Activated CD8-positive, alpha-beta memory T cell treated with anti-CD3 and anti-CD28 coated beads, Interleukin-2, amount 50 U/mL, for 48 hours (primary cell): ENCODE measurements around the gene CDK7.

ENCODE experiments used
- DNase-seq: peaks from one replicate; pipeline ENCODE4 v3.0.0-alpha.2; 2020

Gene CDK7

DNA sequence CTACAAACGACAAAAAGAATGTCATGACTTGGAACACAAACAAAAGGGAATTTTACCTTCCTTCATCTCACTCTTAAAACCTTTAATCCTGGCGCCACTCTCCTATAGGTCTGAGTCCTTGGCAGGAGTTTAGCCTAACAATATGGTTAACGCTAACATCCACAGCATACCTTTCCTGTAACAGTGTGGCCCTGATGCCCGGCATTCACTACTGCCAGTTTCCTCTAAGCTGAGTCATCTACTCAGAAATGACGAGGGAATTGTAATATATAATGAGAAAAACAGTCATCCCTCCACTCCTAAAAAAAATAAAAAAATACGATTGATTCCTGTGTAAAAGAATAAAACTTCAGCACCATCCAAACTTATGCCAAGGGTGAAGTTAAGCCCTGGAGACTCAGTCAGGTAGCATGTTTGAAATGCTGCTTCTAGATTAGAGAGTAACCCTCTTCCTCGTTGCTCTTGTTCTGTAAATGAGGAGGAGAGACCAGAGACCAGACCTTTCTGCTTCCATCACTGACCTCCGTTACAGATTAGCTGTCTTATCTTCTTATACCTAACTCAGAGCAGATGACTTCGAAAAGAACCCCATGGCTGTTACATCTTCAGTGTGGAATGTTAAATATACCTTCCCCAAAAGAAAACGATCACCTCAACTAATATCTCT is 60.5 kb downstream of the CDK7 start:
- no peak for DNase-seq

- no peak for DNase-seq
Measured at GRCh38 chr5:69299625-69300024, 64.9 kb downstream of the CDK7 start.

DNA sequence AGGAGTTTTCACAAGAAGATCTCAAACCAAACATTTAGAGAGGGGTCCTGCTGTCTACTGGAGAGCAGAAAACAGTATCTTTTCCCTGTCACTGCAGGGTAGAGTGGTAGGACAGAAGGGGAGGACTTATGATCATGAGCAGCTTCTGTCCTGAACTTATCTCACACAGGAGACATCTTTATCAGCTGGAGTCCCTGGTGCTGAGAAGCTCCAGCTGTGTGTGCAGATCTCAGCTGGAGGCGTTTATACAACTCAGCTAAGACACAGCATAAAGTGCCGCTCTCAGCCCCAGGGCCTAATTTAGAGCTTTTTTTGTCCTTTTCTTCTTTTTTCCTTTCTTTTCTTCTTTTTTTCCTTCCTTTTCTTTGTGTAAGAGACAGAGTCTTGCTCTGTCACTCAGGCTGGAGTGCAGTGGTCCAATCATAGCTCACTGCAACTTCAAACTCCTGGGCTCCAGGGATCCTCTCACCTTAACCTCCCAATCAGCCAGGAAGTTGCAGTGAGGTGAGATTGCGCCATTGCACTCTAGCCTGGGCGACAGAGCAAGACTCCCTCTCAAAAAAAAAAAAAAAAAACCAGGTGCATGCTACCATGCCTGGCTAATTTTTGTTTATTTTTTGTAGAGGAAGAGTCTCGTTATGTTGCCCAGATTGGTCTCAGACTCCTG is 66.0 kb downstream of the CDK7 start:
- DNase-seq: no peak

GRCh38 chr5:69305512-69305911 is 70.8 kb downstream of the CDK7 start:
- DNase-seq: no peak

GRCh38 chr5:69308046-69308553 is 73.4 kb downstream of the CDK7 start:
- DNase-seq: no peak

GRCh38 chr5:69309380-69309779 is 74.7 kb downstream of the CDK7 start:
- no peak for DNase-seq

GRCh38 chr5:69312459-69313160 is 77.9 kb downstream of the CDK7 start:
- no peak for DNase-seq

GRCh38 chr5:69313428-69313827 is 78.7 kb downstream of the CDK7 start:
- no peak for DNase-seq

DNA sequence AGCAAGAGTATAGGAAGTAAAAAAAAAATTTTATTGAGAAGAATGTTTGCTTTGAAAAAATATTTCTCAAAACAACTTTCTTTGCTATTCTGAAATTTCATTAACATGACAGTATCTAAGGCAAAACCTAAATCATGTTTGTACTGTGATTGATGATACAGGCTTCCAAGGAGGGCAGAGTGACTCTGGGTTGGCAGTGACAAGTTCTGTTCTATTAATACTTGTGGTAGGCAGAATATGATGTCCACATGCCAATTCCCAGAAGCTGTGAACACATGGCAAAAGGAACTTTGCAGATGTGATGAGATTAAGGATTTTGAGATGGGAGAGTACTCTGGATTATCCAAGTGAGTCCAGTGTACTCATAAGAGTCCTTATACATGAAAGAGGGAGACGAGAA is 81.3 kb downstream of the CDK7 start:
- no peak for DNase-seq

DNA sequence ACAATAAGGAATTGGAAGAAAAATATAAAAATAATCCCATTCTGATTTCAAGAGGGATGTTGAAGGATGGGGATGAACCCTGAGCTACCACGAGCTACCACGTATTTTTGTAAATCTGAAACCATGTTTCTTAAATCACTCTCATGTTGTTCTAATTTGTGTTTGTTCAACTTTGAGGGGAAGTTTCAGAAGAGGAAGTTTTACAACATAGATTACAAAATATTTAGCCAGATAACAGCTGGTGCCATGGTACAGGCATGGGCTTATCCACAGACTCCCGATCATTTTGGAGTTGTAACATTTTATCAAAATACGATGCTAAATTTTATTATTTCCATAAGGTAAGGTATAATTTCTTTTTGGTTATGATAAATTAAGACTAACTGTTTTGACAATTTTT is 82.7 kb downstream of the CDK7 start:
- DNase-seq: no peak

DNA sequence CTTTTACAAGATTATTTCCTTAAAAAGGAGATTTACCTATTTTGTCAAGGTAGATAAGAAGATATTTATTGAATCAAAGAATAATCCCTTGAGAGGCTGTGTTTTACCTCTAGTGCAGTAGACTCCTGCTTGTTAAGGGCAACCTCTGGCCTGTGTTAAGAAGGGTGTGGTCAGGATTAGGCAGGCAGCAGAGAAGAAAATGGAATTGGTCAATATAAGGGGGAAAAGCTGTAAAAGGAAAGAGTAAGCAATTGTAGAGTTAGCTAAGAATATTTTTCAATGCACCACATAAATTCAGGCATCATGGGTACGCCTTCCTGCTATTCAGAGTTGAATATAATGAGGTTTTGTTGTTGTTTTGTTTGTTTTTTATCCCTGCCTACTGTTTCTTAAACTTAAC is 91.7 kb downstream of the CDK7 start:
- DNase-seq: no peak
